K562 (cell line): ENCODE results near the gene ASB10. TPM values are rescaled to one million over a fixed set of nuclear protein-coding genes. Genes with fewer than 3 reads are reported as not detected.

ENCODE experiments used
- ELF2 ChIP-seq: fragments of 250-450 bp; sonication (Bioruptor Pico); IDR thresholded peaks from 2 replicates; pipeline ENCODE4 v1.5.0; 2021; ENCODE audit warnings: mild to moderate bottlenecking
- HIVEP1 ChIP-seq: fragments of 250-450 bp; sonication (Bioruptor Pico); IDR thresholded peaks from 2 replicates; pipeline ENCODE4 v1.4.0; 2020; ENCODE audit warnings: mild to moderate bottlenecking
- MCM5 ChIP-seq: fragments of 450-650 bp; IDR thresholded peaks from 2 replicates; pipeline ENCODE4 v1.6.1; 2016; ENCODE audit warnings: low read depth
- RB1 ChIP-seq: fragments of 450-650 bp; IDR thresholded peaks from 2 replicates; pipeline ENCODE4 v1.6.1; 2017; ENCODE audit warnings: low read depth, mild to moderate bottlenecking
- RFX7 ChIP-seq: fragments of 250-450 bp; sonication (Bioruptor Pico); IDR thresholded peaks from 2 replicates; pipeline ENCODE4 v1.5.1; 2021; ENCODE audit warnings: mild to moderate bottlenecking
- YBX1 ChIP-seq: fragments of 450-650 bp; IDR thresholded peaks from 2 replicates; pipeline ENCODE4 v1.7.1; 2016; ENCODE audit warnings: mild to moderate bottlenecking
- ZBTB49 ChIP-seq: sonication (generic); formaldehyde crosslinking; IDR thresholded peaks from 2 replicates; pipeline ENCODE4 v1.8.0; 2022; ENCODE audit warnings: missing genetic modification reagents, mild to moderate bottlenecking, borderline replicate concordance
- ZNF518B ChIP-seq: fragments of 250-450 bp; sonication (Bioruptor Pico); IDR thresholded peaks from 2 replicates; pipeline ENCODE4 v1.5.0; 2021; ENCODE audit warnings: mild to moderate bottlenecking, moderate library complexity
- ZNF699 ChIP-seq: fragments of 250-450 bp; sonication (Bioruptor Pico); IDR thresholded peaks from 2 replicates; pipeline ENCODE4 v1.8.0; 2021; ENCODE audit warnings: mild to moderate bottlenecking, moderate library complexity; ENCODE audit not compliant: insufficient replicate concordance
- polyA plus RNA-seq, 8 experiments: library from polyadenylated mRNA; depleted of rRNA in 4 of 8; stranded (reverse) in 5 of 8; unstranded in 3 of 8; fragments of >200 nt; fragmentation: Nextera tagmentation in 2 of 8; fragmentation: Illumina TruSeq in 1 of 8; extraction: Ambion mirVana in 2 of 8; extraction: Trizol in 1 of 8; gene quantifications; 2 replicates each; pipeline versions ENCODE4 v1.2.1 to v1.2.3, GENCODE V29; 2011 to 2014; ENCODE audit warnings: inconsistent platforms in 1 of 8, missing spikeins in 1 of 8
- total RNA-seq, 7 experiments: library from RNA; depleted of rRNA in 6 of 7; stranded (reverse); fragments of >200 nt in 6 of 7; fragmentation: Illumina TruSeq in 2 of 7; extraction: Trizol in 2 of 7; gene quantifications; 2 replicates each; pipeline versions ENCODE4 v1.2.1 to v1.2.3, GENCODE V29; 2011 to 2021; ENCODE audit warnings: low replicate concordance in 1 of 7
- TF ChIP-seq, protein P1 (sequence below): sonication (generic); formaldehyde crosslinking; IDR thresholded peaks from 2 replicates; pipeline ENCODE4 v1.4.0; 2020; ENCODE audit warnings: mild to moderate bottlenecking, missing genetic modification reagents
- TF ChIP-seq, protein P2 (sequence below): fragments of 250-450 bp; sonication (Bioruptor Pico); IDR thresholded peaks from 2 replicates; pipeline ENCODE4 v1.4.0; 2020
- TF ChIP-seq, protein P3 (sequence below): fragments of 250-450 bp; sonication (Bioruptor Pico); IDR thresholded peaks from 2 replicates; pipeline ENCODE4 v1.4.0; 2020; ENCODE audit warnings: mild to moderate bottlenecking, moderate library complexity

Gene ASB10
- total and polyA plus RNA-seq, 9 of the 15 experiments (the other 6 are each of a cell fraction or from before 2014, with no cell fraction given), result not detected

- TF ChIP-seq ZBTB49 (no peak), ELF2 (CRISPR knock-in tag) (no peak), RB1 (no peak), HIVEP1 (no peak), MCM5 (no peak), ZNF518B (CRISPR knock-in tag) (no peak), RFX7 (CRISPR knock-in tag) (no peak), YBX1 (no peak), ZNF699 (no peak)
- TF ChIP-seq, protein P1, sequence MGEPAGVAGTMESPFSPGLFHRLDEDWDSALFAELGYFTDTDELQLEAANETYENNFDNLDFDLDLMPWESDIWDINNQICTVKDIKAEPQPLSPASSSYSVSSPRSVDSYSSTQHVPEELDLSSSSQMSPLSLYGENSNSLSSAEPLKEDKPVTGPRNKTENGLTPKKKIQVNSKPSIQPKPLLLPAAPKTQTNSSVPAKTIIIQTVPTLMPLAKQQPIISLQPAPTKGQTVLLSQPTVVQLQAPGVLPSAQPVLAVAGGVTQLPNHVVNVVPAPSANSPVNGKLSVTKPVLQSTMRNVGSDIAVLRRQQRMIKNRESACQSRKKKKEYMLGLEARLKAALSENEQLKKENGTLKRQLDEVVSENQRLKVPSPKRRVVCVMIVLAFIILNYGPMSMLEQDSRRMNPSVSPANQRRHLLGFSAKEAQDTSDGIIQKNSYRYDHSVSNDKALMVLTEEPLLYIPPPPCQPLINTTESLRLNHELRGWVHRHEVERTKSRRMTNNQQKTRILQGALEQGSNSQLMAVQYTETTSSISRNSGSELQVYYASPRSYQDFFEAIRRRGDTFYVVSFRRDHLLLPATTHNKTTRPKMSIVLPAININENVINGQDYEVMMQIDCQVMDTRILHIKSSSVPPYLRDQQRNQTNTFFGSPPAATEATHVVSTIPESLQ, result no peak
- TF ChIP-seq, protein P2, sequence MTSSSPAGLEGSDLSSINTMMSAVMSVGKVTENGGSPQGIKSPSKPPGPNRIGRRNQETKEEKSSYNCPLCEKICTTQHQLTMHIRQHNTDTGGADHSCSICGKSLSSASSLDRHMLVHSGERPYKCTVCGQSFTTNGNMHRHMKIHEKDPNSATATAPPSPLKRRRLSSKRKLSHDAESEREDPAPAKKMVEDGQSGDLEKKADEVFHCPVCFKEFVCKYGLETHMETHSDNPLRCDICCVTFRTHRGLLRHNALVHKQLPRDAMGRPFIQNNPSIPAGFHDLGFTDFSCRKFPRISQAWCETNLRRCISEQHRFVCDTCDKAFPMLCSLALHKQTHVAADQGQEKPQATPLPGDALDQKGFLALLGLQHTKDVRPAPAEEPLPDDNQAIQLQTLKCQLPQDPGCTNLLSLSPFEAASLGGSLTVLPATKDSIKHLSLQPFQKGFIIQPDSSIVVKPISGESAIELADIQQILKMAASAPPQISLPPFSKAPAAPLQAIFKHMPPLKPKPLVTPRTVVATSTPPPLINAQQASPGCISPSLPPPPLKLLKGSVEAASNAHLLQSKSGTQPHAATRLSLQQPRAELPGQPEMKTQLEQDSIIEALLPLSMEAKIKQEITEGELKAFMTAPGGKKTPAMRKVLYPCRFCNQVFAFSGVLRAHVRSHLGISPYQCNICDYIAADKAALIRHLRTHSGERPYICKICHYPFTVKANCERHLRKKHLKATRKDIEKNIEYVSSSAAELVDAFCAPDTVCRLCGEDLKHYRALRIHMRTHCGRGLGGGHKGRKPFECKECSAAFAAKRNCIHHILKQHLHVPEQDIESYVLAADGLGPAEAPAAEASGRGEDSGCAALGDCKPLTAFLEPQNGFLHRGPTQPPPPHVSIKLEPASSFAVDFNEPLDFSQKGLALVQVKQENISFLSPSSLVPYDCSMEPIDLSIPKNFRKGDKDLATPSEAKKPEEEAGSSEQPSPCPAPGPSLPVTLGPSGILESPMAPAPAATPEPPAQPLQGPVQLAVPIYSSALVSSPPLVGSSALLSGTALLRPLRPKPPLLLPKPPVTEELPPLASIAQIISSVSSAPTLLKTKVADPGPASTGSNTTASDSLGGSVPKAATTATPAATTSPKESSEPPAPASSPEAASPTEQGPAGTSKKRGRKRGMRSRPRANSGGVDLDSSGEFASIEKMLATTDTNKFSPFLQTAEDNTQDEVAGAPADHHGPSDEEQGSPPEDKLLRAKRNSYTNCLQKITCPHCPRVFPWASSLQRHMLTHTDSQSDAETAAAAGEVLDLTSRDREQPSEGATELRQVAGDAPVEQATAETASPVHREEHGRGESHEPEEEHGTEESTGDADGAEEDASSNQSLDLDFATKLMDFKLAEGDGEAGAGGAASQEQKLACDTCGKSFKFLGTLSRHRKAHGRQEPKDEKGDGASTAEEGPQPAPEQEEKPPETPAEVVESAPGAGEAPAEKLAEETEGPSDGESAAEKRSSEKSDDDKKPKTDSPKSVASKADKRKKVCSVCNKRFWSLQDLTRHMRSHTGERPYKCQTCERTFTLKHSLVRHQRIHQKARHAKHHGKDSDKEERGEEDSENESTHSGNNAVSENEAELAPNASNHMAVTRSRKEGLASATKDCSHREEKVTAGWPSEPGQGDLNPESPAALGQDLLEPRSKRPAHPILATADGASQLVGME (CRISPR knock-in tag), result no peak
- TF ChIP-seq, protein P3, sequence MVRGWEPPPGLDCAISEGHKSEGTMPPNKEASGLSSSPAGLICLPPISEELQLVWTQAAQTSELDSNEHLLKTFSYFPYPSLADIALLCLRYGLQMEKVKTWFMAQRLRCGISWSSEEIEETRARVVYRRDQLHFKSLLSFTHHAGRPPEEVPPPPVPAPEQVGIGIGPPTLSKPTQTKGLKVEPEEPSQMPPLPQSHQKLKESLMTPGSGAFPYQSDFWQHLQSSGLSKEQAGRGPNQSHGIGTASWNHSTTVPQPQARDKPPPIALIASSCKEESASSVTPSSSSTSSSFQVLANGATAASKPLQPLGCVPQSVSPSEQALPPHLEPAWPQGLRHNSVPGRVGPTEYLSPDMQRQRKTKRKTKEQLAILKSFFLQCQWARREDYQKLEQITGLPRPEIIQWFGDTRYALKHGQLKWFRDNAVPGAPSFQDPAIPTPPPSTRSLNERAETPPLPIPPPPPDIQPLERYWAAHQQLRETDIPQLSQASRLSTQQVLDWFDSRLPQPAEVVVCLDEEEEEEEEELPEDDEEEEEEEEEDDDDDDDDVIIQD, result no peak
Measured at GRCh38 chr7:151204383-151205032, 17.5 kb upstream of the ASB10 start (continued).
